GM12878 (cell line): Measurements from ENCODE around the gene ST7. TPM values are rescaled to one million over a fixed set of nuclear protein-coding genes. Genes with fewer than 3 reads are reported as not detected.

Experiments used
- BCL11A ChIP-seq: IDR thresholded peaks from 2 replicates; pipeline ENCODE4 v1.6.1; 2011; ENCODE audit warnings: low read depth, low read length
- CEBPB ChIP-seq, 2 experiments: fragments of 150-350 bp in 1 of 2; IDR thresholded peaks; 2 replicates each; pipeline ENCODE4 v1.6.1; 2012 to 2014; ENCODE audit warnings: low read depth in 2 of 2, low read length in 2 of 2, borderline replicate concordance in 1 of 2, inconsistent platforms in 1 of 2
- CREM ChIP-seq: IDR thresholded peaks from 2 replicates; pipeline ENCODE4 v1.6.1; 2014; ENCODE audit warnings: antibody characterized with exemption, low read depth
- FOXM1 ChIP-seq: IDR thresholded peaks from 2 replicates; pipeline ENCODE4 v1.6.1; 2012; ENCODE audit warnings: low read depth, mild to moderate bottlenecking, inconsistent platforms, low read length, moderate library complexity
- IKZF1 ChIP-seq: fragments of 450-650 bp; conservative IDR thresholded peaks from 2 replicates; pipeline ENCODE4 v1.6.1; 2017; ENCODE audit warnings: antibody characterized with exemption, mild to moderate bottlenecking
- JUNB ChIP-seq: IDR thresholded peaks from 2 replicates; pipeline ENCODE4 v1.6.1; 2016; ENCODE audit warnings: antibody characterized with exemption, mild to moderate bottlenecking
- MEF2A ChIP-seq: IDR thresholded peaks from 2 replicates; pipeline ENCODE4 v1.6.1; 2011; ENCODE audit warnings: low read depth, mild to moderate bottlenecking, low read length, moderate library complexity; ENCODE audit not compliant: insufficient read depth
- TCF3 ChIP-seq: IDR thresholded peaks from 2 replicates; pipeline ENCODE4 v1.6.1; 2012; ENCODE audit warnings: low read depth, mild to moderate bottlenecking, low read length, borderline replicate concordance; ENCODE audit not compliant: insufficient read depth
- WRNIP1 ChIP-seq: IDR thresholded peaks from 2 replicates; pipeline ENCODE4 v1.6.1; 2011; ENCODE audit warnings: low read depth, low read length, improper control_type of control experiment, borderline replicate concordance
- ZNF207 ChIP-seq: fragments of 450-650 bp; IDR thresholded peaks from 2 replicates; pipeline ENCODE4 v1.6.1; 2014; ENCODE audit warnings: antibody characterized with exemption, mild to moderate bottlenecking, borderline replicate concordance
- ZNF24 ChIP-seq: fragments of 450-650 bp; IDR thresholded peaks from 2 replicates; pipeline ENCODE4 v1.6.1; 2017; ENCODE audit warnings: antibody characterized with exemption, mild to moderate bottlenecking
- polyA plus RNA-seq, 11 experiments: library from polyadenylated mRNA; depleted of rRNA in 4 of 11; unstranded in 6 of 11; stranded (reverse) in 5 of 11; fragments of >200 nt; fragmentation: Nextera tagmentation in 4 of 11; fragmentation: Illumina TruSeq in 1 of 11; extraction: Ambion mirVana in 4 of 11; extraction: Trizol in 1 of 11; gene quantifications; 1 replicate in 1 of 11; 2 replicates in 10 of 11; pipeline versions ENCODE4 v1.2.1 to v1.2.3, GENCODE V29; 2011 to 2016; ENCODE audit warnings: inconsistent platforms in 2 of 11, missing spikeins in 2 of 11, low read depth in 1 of 11
- total RNA-seq, 4 experiments: library from RNA; depleted of rRNA in 3 of 4; stranded (reverse); fragments of >200 nt in 3 of 4; fragmentation: Illumina TruSeq in 1 of 4; extraction: Trizol in 1 of 4; gene quantifications; 2 replicates each; pipeline versions ENCODE4 v1.2.1 to v1.2.3, GENCODE V29; 2013 to 2021
- TF ChIP-seq, protein P1 (sequence below): IDR thresholded peaks from 2 replicates; pipeline ENCODE4 v1.6.1; 2011; ENCODE audit warnings: mild to moderate bottlenecking, low read depth, low read length, moderate library complexity; ENCODE audit not compliant: insufficient replicate concordance
- TF ChIP-seq, protein P2 (sequence below): fragments of 450-650 bp; IDR thresholded peaks from 2 replicates; pipeline ENCODE4 v1.6.1; 2016; ENCODE audit warnings: mild to moderate bottlenecking
- TF ChIP-seq, protein P3 (sequence below): IDR thresholded peaks from 2 replicates; pipeline ENCODE4 v1.6.1; 2012; ENCODE audit warnings: low read depth, low read length, improper control_type of control experiment
- TF ChIP-seq, protein P4 (sequence below): fragments of 450-650 bp; IDR thresholded peaks from 2 replicates; pipeline ENCODE4 v1.6.1; 2017; ENCODE audit warnings: low read depth, mild to moderate bottlenecking, moderate library complexity
- TF ChIP-seq, protein P5 (sequence below): fragments of 150-350 bp; IDR thresholded peaks from 2 replicates; pipeline ENCODE4 v1.6.1; 2014; ENCODE audit warnings: mild to moderate bottlenecking, low read depth, low read length
- TF ChIP-seq, protein P6 (sequence below): IDR thresholded peaks from 2 replicates; pipeline ENCODE4 v1.6.1; 2011; ENCODE audit warnings: borderline replicate concordance, low read depth, mild to moderate bottlenecking, moderate library complexity, low read length; ENCODE audit not compliant: insufficient read depth, poor library complexity, severe bottlenecking
- TF ChIP-seq, protein P7 (sequence below): IDR thresholded peaks from 2 replicates; pipeline ENCODE4 v1.6.1; 2012; ENCODE audit warnings: low read length, inconsistent platforms

The ST7 gene
- total and polyA plus RNA-seq, 10 of the 15 experiments (the other 5 are each of a cell fraction or from before 2014, with no cell fraction given), result 27.7 to 76.4 (median 53.6) TPM

DNA sequence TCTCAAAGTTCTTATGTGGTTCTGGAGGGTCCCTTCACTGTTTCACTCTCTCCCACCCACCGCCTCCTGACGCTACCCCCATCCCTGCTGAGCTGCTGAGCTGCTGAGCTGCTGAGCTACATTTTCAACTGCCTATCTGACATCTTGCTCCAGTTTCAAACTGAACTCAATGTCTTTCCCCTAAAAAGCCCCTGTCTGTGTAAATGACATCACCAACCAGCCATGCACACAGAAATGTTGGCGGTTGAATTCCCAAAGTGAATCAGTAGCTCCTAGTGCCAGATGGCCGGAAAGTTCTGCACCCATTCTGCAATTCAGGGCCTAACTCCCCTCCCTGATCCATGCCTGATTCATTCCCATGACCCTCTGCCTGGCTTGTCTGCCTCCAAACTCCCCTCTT, 298.4 kb downstream of the ST7 start (continued):
- peak; percentile 95 for TF ChIP-seq FOXM1
- peak; percentile 89 for TF ChIP-seq CREM
- TF ChIP-seq BCL11A, result peak; percentile 55; the same call in 1 of the 2 replicates
- TF ChIP-seq TCF3, result no peak
- TF ChIP-seq JUNB, result peak; percentile 85
- TF ChIP-seq, protein P1, sequence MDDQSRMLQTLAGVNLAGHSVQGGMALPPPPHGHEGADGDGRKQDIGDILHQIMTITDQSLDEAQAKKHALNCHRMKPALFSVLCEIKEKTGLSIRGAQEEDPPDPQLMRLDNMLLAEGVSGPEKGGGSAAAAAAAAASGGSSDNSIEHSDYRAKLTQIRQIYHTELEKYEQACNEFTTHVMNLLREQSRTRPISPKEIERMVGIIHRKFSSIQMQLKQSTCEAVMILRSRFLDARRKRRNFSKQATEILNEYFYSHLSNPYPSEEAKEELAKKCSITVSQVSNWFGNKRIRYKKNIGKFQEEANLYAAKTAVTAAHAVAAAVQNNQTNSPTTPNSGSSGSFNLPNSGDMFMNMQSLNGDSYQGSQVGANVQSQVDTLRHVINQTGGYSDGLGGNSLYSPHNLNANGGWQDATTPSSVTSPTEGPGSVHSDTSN, result no peak
- TF ChIP-seq, protein P2, sequence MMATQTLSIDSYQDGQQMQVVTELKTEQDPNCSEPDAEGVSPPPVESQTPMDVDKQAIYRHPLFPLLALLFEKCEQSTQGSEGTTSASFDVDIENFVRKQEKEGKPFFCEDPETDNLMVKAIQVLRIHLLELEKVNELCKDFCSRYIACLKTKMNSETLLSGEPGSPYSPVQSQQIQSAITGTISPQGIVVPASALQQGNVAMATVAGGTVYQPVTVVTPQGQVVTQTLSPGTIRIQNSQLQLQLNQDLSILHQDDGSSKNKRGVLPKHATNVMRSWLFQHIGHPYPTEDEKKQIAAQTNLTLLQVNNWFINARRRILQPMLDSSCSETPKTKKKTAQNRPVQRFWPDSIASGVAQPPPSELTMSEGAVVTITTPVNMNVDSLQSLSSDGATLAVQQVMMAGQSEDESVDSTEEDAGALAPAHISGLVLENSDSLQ, result 0 out of 2 replicates have a peak, but pooled peaks have one; percentile 22
- TF ChIP-seq, protein P3, sequence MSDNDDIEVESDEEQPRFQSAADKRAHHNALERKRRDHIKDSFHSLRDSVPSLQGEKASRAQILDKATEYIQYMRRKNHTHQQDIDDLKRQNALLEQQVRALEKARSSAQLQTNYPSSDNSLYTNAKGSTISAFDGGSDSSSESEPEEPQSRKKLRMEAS, result no peak
- TF ChIP-seq MEF2A, result 0 out of 2 replicates have a peak, but pooled peaks have one; percentile 50
- TF ChIP-seq, protein P4, sequence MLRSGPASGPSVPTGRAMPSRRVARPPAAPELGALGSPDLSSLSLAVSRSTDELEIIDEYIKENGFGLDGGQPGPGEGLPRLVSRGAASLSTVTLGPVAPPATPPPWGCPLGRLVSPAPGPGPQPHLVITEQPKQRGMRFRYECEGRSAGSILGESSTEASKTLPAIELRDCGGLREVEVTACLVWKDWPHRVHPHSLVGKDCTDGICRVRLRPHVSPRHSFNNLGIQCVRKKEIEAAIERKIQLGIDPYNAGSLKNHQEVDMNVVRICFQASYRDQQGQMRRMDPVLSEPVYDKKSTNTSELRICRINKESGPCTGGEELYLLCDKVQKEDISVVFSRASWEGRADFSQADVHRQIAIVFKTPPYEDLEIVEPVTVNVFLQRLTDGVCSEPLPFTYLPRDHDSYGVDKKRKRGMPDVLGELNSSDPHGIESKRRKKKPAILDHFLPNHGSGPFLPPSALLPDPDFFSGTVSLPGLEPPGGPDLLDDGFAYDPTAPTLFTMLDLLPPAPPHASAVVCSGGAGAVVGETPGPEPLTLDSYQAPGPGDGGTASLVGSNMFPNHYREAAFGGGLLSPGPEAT, result peak; percentile 61; the same call in 1 of the 2 replicates
- TF ChIP-seq, protein P5, sequence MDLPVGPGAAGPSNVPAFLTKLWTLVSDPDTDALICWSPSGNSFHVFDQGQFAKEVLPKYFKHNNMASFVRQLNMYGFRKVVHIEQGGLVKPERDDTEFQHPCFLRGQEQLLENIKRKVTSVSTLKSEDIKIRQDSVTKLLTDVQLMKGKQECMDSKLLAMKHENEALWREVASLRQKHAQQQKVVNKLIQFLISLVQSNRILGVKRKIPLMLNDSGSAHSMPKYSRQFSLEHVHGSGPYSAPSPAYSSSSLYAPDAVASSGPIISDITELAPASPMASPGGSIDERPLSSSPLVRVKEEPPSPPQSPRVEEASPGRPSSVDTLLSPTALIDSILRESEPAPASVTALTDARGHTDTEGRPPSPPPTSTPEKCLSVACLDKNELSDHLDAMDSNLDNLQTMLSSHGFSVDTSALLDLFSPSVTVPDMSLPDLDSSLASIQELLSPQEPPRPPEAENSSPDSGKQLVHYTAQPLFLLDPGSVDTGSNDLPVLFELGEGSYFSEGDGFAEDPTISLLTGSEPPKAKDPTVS, result no peak
- no peak for TF ChIP-seq ZNF207
- no peak for TF ChIP-seq WRNIP1
- TF ChIP-seq IKZF1, result peak; percentile 87
- TF ChIP-seq, protein P6, sequence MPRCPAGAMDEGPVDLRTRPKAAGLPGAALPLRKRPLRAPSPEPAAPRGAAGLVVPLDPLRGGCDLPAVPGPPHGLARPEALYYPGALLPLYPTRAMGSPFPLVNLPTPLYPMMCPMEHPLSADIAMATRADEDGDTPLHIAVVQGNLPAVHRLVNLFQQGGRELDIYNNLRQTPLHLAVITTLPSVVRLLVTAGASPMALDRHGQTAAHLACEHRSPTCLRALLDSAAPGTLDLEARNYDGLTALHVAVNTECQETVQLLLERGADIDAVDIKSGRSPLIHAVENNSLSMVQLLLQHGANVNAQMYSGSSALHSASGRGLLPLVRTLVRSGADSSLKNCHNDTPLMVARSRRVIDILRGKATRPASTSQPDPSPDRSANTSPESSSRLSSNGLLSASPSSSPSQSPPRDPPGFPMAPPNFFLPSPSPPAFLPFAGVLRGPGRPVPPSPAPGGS, result peak; percentile 79
- TF ChIP-seq CEBPB (IDR thresholded peaks at IDR 0.05; ENCODE audit: borderline replicate concordance in 1 of 2, low read depth in 2 of 2, low read length in 2 of 2), result peak in 1 of 2 experiments; percentile 61; a peak in 1 of 4 replicates
- TF ChIP-seq, protein P7, sequence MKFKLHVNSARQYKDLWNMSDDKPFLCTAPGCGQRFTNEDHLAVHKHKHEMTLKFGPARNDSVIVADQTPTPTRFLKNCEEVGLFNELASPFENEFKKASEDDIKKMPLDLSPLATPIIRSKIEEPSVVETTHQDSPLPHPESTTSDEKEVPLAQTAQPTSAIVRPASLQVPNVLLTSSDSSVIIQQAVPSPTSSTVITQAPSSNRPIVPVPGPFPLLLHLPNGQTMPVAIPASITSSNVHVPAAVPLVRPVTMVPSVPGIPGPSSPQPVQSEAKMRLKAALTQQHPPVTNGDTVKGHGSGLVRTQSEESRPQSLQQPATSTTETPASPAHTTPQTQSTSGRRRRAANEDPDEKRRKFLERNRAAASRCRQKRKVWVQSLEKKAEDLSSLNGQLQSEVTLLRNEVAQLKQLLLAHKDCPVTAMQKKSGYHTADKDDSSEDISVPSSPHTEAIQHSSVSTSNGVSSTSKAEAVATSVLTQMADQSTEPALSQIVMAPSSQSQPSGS, result peak; percentile 96
- TF ChIP-seq ZNF24, result peak; percentile 71
